ENCODE data around the gene GRM8. TPM values are rescaled to one million over a fixed set of nuclear protein-coding genes. Genes with fewer than 3 reads are reported as not detected.

The GRM8 gene
- total RNA-seq, 4 donors from 2014 or later, result 1.0 to 5.0 TPM; not detected in 2

GRCh38 chr7:126806614-126807013 is 446.1 kb downstream of the GRM8 start:
- no peaks in the 10 kb centered on the region for H3K9me3 ChIP-seq
- no peak overlapping the region for H3K27ac ChIP-seq
- no peak overlapping the region for H3K4me3 ChIP-seq
- no peaks in the 10 kb centered on the region for H3K27me3 ChIP-seq
- TF ChIP-seq CTCF (IDR thresholded peaks at IDR 0.05), result no peak
- TF ChIP-seq POLR2A (IDR thresholded peaks at IDR 0.05), result no peak
- H3K36me3 ChIP-seq, result no peaks in the 10 kb centered on the region
- DNase-seq, result no peak
- no peaks in the 10 kb centered on the region for H3K4me1 ChIP-seq

GRCh38 chr7:126805351-126805750 is 447.4 kb downstream of the GRM8 start:
- no peaks in the 10 kb centered on the region for H3K9me3 ChIP-seq

GRCh38 chr7:126804604-126805003 is 448.1 kb downstream of the GRM8 start:
- Histone ChIP-seq H3K9me3 (no peaks in the 10 kb centered on the region), H3K4me1 (no peaks in the 10 kb centered on the region), H3K27me3 (no peaks in the 10 kb centered on the region), H3K36me3 (no peaks in the 10 kb centered on the region), H3K4me3 (no peak overlapping the region), H3K27ac (no peak overlapping the region)
- TF ChIP-seq CTCF (IDR thresholded peaks at IDR 0.05) (no peak), POLR2A (IDR thresholded peaks at IDR 0.05) (no peak)
- no peak for DNase-seq

More at GRCh38 chr7:126805351-126805750, 447.4 kb downstream of the GRM8 start:
- H3K4me1 ChIP-seq, result no peaks in the 10 kb centered on the region
- H3K27ac ChIP-seq, result no peak overlapping the region
- no peaks in the 10 kb centered on the region for H3K36me3 ChIP-seq
- no peak overlapping the region for H3K4me3 ChIP-seq
- DNase-seq, result no peak
- TF ChIP-seq CTCF (IDR thresholded peaks at IDR 0.05) (no peak), POLR2A (IDR thresholded peaks at IDR 0.05) (no peak)
- H3K27me3 ChIP-seq, result no peaks in the 10 kb centered on the region

- Histone ChIP-seq H3K4me1 (no peaks in the 10 kb centered on the region), H3K9me3 (no peaks in the 10 kb centered on the region), H3K27me3 (no peaks in the 10 kb centered on the region), H3K4me3 (no peak overlapping the region), H3K27ac (no peak overlapping the region), H3K36me3 (no peaks in the 10 kb centered on the region)
- DNase-seq, result no peak
- no peak for TF ChIP-seq CTCF (IDR thresholded peaks at IDR 0.05)
- no peak for TF ChIP-seq POLR2A (IDR thresholded peaks at IDR 0.05)
Observed at GRCh38 chr7:126803990-126804389, 448.8 kb downstream of the GRM8 start.

- no peaks in the 10 kb centered on the region for H3K36me3 ChIP-seq
Observed at GRCh38 chr7:126803060-126803665, 449.6 kb downstream of the GRM8 start.

More at GRCh38 chr7:126803060-126803665, 449.6 kb downstream of the GRM8 start:
- H3K4me1 ChIP-seq, result no peaks in the 10 kb centered on the region
- H3K9me3 ChIP-seq, result no peaks in the 10 kb centered on the region
- H3K4me3 ChIP-seq, result no peak overlapping the region
- H3K27me3 ChIP-seq, result no peaks in the 10 kb centered on the region
- no peak overlapping the region for H3K27ac ChIP-seq
- peak in 2 of 3 donors; percentile 19 to 60 for DNase-seq
- TF ChIP-seq CTCF (IDR thresholded peaks at IDR 0.05) (peak in 5 of 6 experiments; percentile 25 to 62 (median 62)), POLR2A (IDR thresholded peaks at IDR 0.05) (no peak)
